Astrocyte (in vitro differentiated cells and primary cell): ENCODE results near the gene ROR2. TPM values are rescaled to one million over a fixed set of nuclear protein-coding genes. Genes with fewer than 3 reads are reported as not detected.

Experiments used
- DNase-seq: peaks from one replicate; pipeline ENCODE4 v3.0.0-alpha.2; 2010; ENCODE audit warnings: low read depth
- FAIRE-seq: peaks from 2 replicates; lab custom pipeline; 2011; peaks lifted over from hg19 to GRCh38; lab: Jason Lieb, UNC
- H2AFZ ChIP-seq: 2 replicates; pipeline ENCODE4 v1.6.0; 2012; ENCODE audit warnings: low read depth, low read length, inconsistent platforms
- H3K27ac ChIP-seq: 2 replicates; pipeline ENCODE4 v1.5.1; 2011; ENCODE audit warnings: low read depth, low read length, inconsistent platforms
- H3K27me3 ChIP-seq: 2 replicates; pipeline ENCODE4 v1.6.0; 2011; ENCODE audit warnings: low read length, inconsistent platforms; ENCODE audit not compliant: insufficient read depth
- H3K36me3 ChIP-seq: 2 replicates; pipeline ENCODE4 v1.5.1; 2011; ENCODE audit warnings: low read length, inconsistent platforms; ENCODE audit not compliant: insufficient read depth
- H3K4me1 ChIP-seq: 2 replicates; pipeline ENCODE4 v1.5.1; 2011; ENCODE audit warnings: low read length, inconsistent platforms; ENCODE audit not compliant: insufficient read depth
- H3K4me2 ChIP-seq: 2 replicates; pipeline ENCODE4 v1.6.0; 2012; ENCODE audit warnings: low read length, inconsistent platforms
- H3K4me3 ChIP-seq: 2 replicates; pipeline ENCODE4 v1.5.1; 2011; ENCODE audit warnings: low read depth, mild to moderate bottlenecking, low read length, inconsistent platforms; ENCODE audit not compliant: insufficient read depth
- H3K79me2 ChIP-seq: 2 replicates; pipeline ENCODE4 v1.6.0; 2012; ENCODE audit warnings: mild to moderate bottlenecking, low read length, inconsistent platforms; ENCODE audit not compliant: insufficient read depth
- H3K9ac ChIP-seq: 2 replicates; pipeline ENCODE4 v1.6.0; 2012; ENCODE audit warnings: mild to moderate bottlenecking, low read length, inconsistent platforms
- H3K9me3 ChIP-seq: 2 replicates; pipeline ENCODE4 v1.5.1; 2012; ENCODE audit warnings: low read depth, mild to moderate bottlenecking, low read length, inconsistent platforms; ENCODE audit not compliant: insufficient read depth
- H4K20me1 ChIP-seq: 2 replicates; pipeline ENCODE4 v1.6.0; 2012; ENCODE audit warnings: low read length, inconsistent platforms; ENCODE audit not compliant: insufficient read depth
- H3K27ac Mint-ChIP-seq: one replicate; pipeline ENCODE4 v1.8.0; 2021; ENCODE audit warnings: mild to moderate bottlenecking, mixed read lengths; ENCODE audit not compliant: unreplicated experiment
- H3K27me3 Mint-ChIP-seq: one replicate; pipeline ENCODE4 v1.8.0; 2021; ENCODE audit warnings: low read depth, mixed read lengths; ENCODE audit not compliant: unreplicated experiment
- H3K36me3 Mint-ChIP-seq: one replicate; pipeline ENCODE4 v1.8.0; 2021; ENCODE audit warnings: low read depth, mixed read lengths; ENCODE audit not compliant: unreplicated experiment
- H3K4me1 Mint-ChIP-seq: one replicate; pipeline ENCODE4 v1.8.0; 2021; ENCODE audit warnings: low read depth, mixed read lengths; ENCODE audit not compliant: unreplicated experiment
- H3K4me3 Mint-ChIP-seq: one replicate; pipeline ENCODE4 v1.8.0; 2021; ENCODE audit warnings: mild to moderate bottlenecking, moderate library complexity, mixed read lengths; ENCODE audit not compliant: unreplicated experiment
- H3K9me3 Mint-ChIP-seq: one replicate; pipeline ENCODE4 v1.8.0; 2021; ENCODE audit warnings: mild to moderate bottlenecking, mixed read lengths; ENCODE audit not compliant: unreplicated experiment
- CTCF ChIP-seq: IDR thresholded peaks from 2 replicates; pipeline ENCODE4 v1.5.1; 2011; ENCODE audit warnings: low read depth, mild to moderate bottlenecking, inconsistent platforms, low read length, moderate library complexity; ENCODE audit not compliant: insufficient read depth
- EZH2 ChIP-seq: IDR thresholded peaks from 2 replicates; pipeline ENCODE4 v1.6.1; 2012; ENCODE audit warnings: mild to moderate bottlenecking, low read length, inconsistent platforms; ENCODE audit not compliant: insufficient read depth
- total RNA-seq: library from RNA; stranded (reverse); gene quantifications from 2 replicates; pipeline ENCODE4 v1.2.1, GENCODE V29; 2021

ROR2 gene
- total RNA-seq, 1 donor from 2014 or later: 4.9 TPM

- Histone ChIP-seq H4K20me1 (no peaks in the 10 kb centered on the region), H3K27me3 (no peaks in the 10 kb centered on the region), H3K4me2 (no peak overlapping the region), H2AFZ (no peak overlapping the region), H3K36me3 (no peaks in the 10 kb centered on the region), H3K4me3 (no peak overlapping the region), H3K4me1 (peaks cover 4% of the 10 kb centered on the region), H3K27ac (no peak overlapping the region), H3K9me3 (no peaks in the 10 kb centered on the region), H3K79me2 (no peaks in the 10 kb centered on the region), H3K9ac (no peak overlapping the region)
- FAIRE-seq (no peak), DNase-seq (no peak)
- Mint-ChIP-seq H3K4me3 (no peak overlapping the region), H3K27ac (no peak overlapping the region), H3K36me3 (no peaks in the 10 kb centered on the region), H3K4me1 (peaks cover 4% of the 10 kb centered on the region), H3K9me3 (no peaks in the 10 kb centered on the region), H3K27me3 (peaks cover 4% of the 10 kb centered on the region)
- TF ChIP-seq EZH2 (no peak), CTCF (no peak)
Measured at GRCh38 chr9:91849694-91850093, 100.3 kb downstream of the ROR2 start.

GRCh38 chr9:91848146-91848545, 101.9 kb downstream of the ROR2 start:
- H4K20me1 ChIP-seq: no peaks in the 10 kb centered on the region
- H3K36me3 Mint-ChIP-seq: no peaks in the 10 kb centered on the region
- H3K9me3 ChIP-seq: no peaks in the 10 kb centered on the region
- TF ChIP-seq EZH2 (no peak), CTCF (no peak)
- FAIRE-seq (no peak), DNase-seq (no peak)
- H3K27ac Mint-ChIP-seq: no peak overlapping the region
- H3K9ac ChIP-seq: no peak overlapping the region
- no peaks in the 10 kb centered on the region for H3K36me3 ChIP-seq
- H3K27me3 Mint-ChIP-seq: peaks cover 6% of the 10 kb centered on the region
- H3K4me1 Mint-ChIP-seq: peaks cover 16% of the 10 kb centered on the region
- no peaks in the 10 kb centered on the region for H3K79me2 ChIP-seq
- no peaks in the 10 kb centered on the region for H3K9me3 Mint-ChIP-seq
- peaks cover 4% of the 10 kb centered on the region for H3K4me1 ChIP-seq
- H3K27ac ChIP-seq: no peak overlapping the region
- no peak overlapping the region for H2AFZ ChIP-seq
- no peak overlapping the region for H3K4me2 ChIP-seq
- no peak overlapping the region for H3K4me3 Mint-ChIP-seq
- H3K27me3 ChIP-seq: peaks cover 3% of the 10 kb centered on the region
- no peak overlapping the region for H3K4me3 ChIP-seq

- H3K27ac Mint-ChIP-seq: no peak overlapping the region
- no peak overlapping the region for H3K4me3 Mint-ChIP-seq
- no peaks in the 10 kb centered on the region for H3K9me3 ChIP-seq
- no peaks in the 10 kb centered on the region for H3K79me2 ChIP-seq
- no peaks in the 10 kb centered on the region for H4K20me1 ChIP-seq
- no peaks in the 10 kb centered on the region for H3K9me3 Mint-ChIP-seq
- H3K4me1 ChIP-seq: peaks cover 4% of the 10 kb centered on the region
- DNase-seq: peak; percentile 40
- H3K9ac ChIP-seq: no peak overlapping the region
- H3K4me2 ChIP-seq: peak overlapping the region; percentile 4
- no peak overlapping the region for H3K4me3 ChIP-seq
- no peaks in the 10 kb centered on the region for H3K36me3 Mint-ChIP-seq
- H3K27me3 ChIP-seq: peaks cover 5% of the 10 kb centered on the region
- H3K4me1 Mint-ChIP-seq: peaks cover 17% of the 10 kb centered on the region
- no peak overlapping the region for H3K27ac ChIP-seq
- TF ChIP-seq EZH2: no peak
- no peak for TF ChIP-seq CTCF
- H3K36me3 ChIP-seq: no peaks in the 10 kb centered on the region
- peaks cover 4% of the 10 kb centered on the region for H3K27me3 Mint-ChIP-seq
- H2AFZ ChIP-seq: peak overlapping the region; percentile 14
- FAIRE-seq: no peak
Measured at GRCh38 chr9:91847581-91848091, 102.4 kb downstream of the ROR2 start.
